T-helper 2 cell treated with Interferon-gamma antibody and Interleukin-4, amounts not matched to agents 5 μg/mL and 100 μg/mL, for 36 hours (primary cell): ENCODE results near the gene SUMO3.
A peak's percentile ranks its signal among the peaks of the same experiment; 100 is the strongest.

Source experiments
- DNase-seq: peaks from one replicate; pipeline ENCODE4 v3.0.0; 2021; ENCODE audit warnings: low spot score
- H3K27ac Mint-ChIP-seq: one replicate; pipeline ENCODE4 v1.8.0; 2021; ENCODE audit warnings: mild to moderate bottlenecking, mixed read lengths
- H3K27me3 Mint-ChIP-seq: one replicate; pipeline ENCODE4 v1.8.0; 2021; ENCODE audit warnings: low read depth, mixed read lengths
- H3K36me3 Mint-ChIP-seq: one replicate; pipeline ENCODE4 v1.8.0; 2021; ENCODE audit warnings: low read depth, mixed read lengths
- H3K4me1 Mint-ChIP-seq: one replicate; pipeline ENCODE4 v1.8.0; 2021; ENCODE audit warnings: low read depth, mixed read lengths
- H3K4me3 Mint-ChIP-seq: one replicate; pipeline ENCODE4 v1.8.0; 2022; ENCODE audit warnings: mild to moderate bottlenecking, moderate library complexity, mixed read lengths
- H3K9me3 Mint-ChIP-seq: one replicate; pipeline ENCODE4 v1.8.0; 2021; ENCODE audit warnings: mixed read lengths

The SUMO3 gene

GRCh38 chr21:44829507-44830092, 11.7 kb upstream of the SUMO3 start:
- Mint-ChIP-seq H3K27ac (no peak overlapping the region), H3K4me1 (peaks cover 8% of the 10 kb centered on the region), H3K27me3 (peaks cover 21% of the 10 kb centered on the region), H3K4me3 (no peak overlapping the region), H3K36me3 (peaks cover 3% of the 10 kb centered on the region), H3K9me3 (peaks cover 27% of the 10 kb centered on the region)
- DNase-seq, result no peak

DNA sequence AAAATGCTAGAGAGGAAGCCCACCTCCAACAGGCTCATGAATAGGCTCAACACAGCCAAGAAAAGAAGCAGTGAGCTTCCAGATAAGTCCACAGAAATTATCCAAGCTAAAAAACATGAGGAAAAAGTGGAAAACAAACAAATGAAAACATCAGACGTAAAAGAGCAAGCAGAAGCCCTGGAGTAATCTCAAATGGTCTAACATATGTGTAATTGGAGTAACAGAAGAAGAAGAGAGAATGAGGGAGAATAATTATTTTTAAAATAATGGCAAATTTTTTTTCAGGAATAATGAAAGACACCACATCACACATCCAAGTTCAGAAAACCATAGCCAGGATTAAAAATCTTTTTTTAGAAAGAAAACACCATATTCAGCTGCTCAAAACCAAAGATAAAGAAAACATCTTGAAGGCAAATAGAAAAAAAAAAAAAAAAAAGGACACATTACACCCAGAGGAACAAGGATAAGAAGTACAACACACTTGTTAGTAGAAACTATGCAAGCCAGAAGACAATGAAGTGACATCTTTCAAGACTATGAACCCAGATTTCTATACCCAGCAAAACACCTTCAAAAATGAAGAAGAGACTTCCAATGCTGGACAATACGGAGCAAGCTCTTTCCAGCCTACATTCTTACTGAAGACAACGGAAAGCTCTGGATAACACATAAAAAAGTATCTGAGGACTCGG, 10.6 kb upstream of the SUMO3 start:
- H3K27me3 Mint-ChIP-seq, result peaks cover 21% of the 10 kb centered on the region
- peaks cover 4% of the 10 kb centered on the region for H3K36me3 Mint-ChIP-seq
- H3K4me3 Mint-ChIP-seq, result no peak overlapping the region
- peaks cover 8% of the 10 kb centered on the region for H3K4me1 Mint-ChIP-seq
- peaks cover 31% of the 10 kb centered on the region for H3K9me3 Mint-ChIP-seq
- no peak overlapping the region for H3K27ac Mint-ChIP-seq
- DNase-seq, result no peak

- Mint-ChIP-seq H3K4me3 (no peak overlapping the region), H3K9me3 (peaks cover 50% of the 10 kb centered on the region), H3K36me3 (peaks cover 2% of the 10 kb centered on the region), H3K4me1 (no peaks in the 10 kb centered on the region), H3K27me3 (peaks cover 13% of the 10 kb centered on the region), H3K27ac (no peak overlapping the region)
- no peak for DNase-seq
These were observed 5.4 kb upstream of the SUMO3 start for GRCh38 chr21:44823179-44823660.

DNA sequence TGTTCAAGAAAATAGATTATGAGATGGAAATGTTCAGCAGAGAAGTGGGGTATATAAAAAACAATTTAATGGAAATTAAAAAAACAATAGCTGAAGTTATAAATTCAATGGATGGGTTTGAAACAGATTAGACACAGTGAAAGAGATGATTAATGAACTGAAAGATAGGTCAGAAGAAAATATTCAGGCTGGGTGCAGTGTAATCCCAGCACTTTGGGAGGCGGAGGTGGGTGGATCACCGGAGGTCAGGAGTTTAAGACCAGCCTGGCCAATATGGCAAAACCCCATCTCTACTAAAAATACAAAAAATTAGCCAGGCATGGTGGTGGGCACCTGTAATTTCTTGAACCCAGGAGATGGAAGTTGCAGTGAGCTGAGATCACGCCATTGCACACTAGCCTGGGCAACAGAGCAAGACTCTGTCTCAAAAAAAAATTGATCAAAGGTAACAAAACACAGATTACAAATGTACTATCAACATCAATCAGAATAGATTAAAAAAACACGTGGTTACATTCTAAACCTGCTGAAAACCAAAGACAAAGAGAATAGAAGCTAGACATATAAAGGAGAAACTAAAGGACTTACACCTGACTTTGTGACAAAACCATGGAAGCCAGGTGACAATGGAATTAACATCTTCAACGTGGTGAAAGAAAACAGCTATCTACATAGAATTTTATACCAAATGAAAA, 4.8 kb upstream of the SUMO3 start:
- no peak for DNase-seq
- peaks cover 2% of the 10 kb centered on the region for H3K36me3 Mint-ChIP-seq
- peaks cover 44% of the 10 kb centered on the region for H3K9me3 Mint-ChIP-seq
- peaks cover 9% of the 10 kb centered on the region for H3K27me3 Mint-ChIP-seq
- H3K4me3 Mint-ChIP-seq, result no peak overlapping the region
- H3K4me1 Mint-ChIP-seq, result no peaks in the 10 kb centered on the region
- H3K27ac Mint-ChIP-seq, result no peak overlapping the region

- Mint-ChIP-seq H3K9me3 (peaks cover 32% of the 10 kb centered on the region), H3K27ac (no peak overlapping the region), H3K4me1 (peaks cover 4% of the 10 kb centered on the region), H3K27me3 (no peaks in the 10 kb centered on the region), H3K36me3 (peaks cover 3% of the 10 kb centered on the region), H3K4me3 (no peak overlapping the region)
- DNase-seq, result no peak
These were observed 3.0 kb upstream of the SUMO3 start for GRCh38 chr21:44820851-44821250.

GRCh38 chr21:44819283-44820243, 1.7 kb upstream of the SUMO3 start:
- no peak for DNase-seq
- Mint-ChIP-seq H3K36me3 (peaks cover 4% of the 10 kb centered on the region), H3K27ac (peak overlapping the region; percentile 67), H3K9me3 (peaks cover 32% of the 10 kb centered on the region), H3K4me3 (peak overlapping the region; percentile 49), H3K27me3 (no peaks in the 10 kb centered on the region), H3K4me1 (peaks cover 5% of the 10 kb centered on the region)

GRCh38 chr21:44818640-44819011, 764 bp upstream of the SUMO3 start:
- DNase-seq, result no peak
- Mint-ChIP-seq H3K36me3 (peaks cover 2% of the 10 kb centered on the region), H3K27me3 (no peaks in the 10 kb centered on the region), H3K4me3 (peak overlapping the region; percentile 49), H3K9me3 (peaks cover 29% of the 10 kb centered on the region), H3K4me1 (peaks cover 5% of the 10 kb centered on the region), H3K27ac (peak overlapping the region; percentile 67)

DNA sequence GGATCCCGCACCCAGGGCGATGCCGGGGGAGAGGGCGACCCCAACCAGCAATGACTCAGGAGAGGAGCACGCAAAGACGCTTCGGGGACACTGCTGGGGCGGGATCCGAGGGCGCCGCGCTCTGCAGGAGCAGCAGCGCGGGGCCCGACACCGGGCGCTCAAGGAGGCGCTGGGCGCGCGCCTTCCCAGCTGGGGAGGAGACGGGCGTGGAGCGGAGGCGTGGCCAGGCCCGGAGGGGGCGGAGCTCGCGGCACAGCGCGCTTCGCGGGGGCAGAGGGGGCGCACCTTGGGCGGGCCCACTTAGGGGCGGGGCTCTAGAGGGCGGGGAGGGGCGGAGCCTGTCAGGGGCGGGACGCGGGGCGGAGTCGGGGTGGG, 369 bp downstream of the SUMO3 start:
- Mint-ChIP-seq H3K4me3 (peak overlapping the region; percentile 75), H3K27me3 (no peaks in the 10 kb centered on the region), H3K27ac (no peak overlapping the region), H3K4me1 (peaks cover 9% of the 10 kb centered on the region), H3K36me3 (peaks cover 4% of the 10 kb centered on the region), H3K9me3 (peaks cover 18% of the 10 kb centered on the region)
- DNase-seq, result peak; percentile 88

- Mint-ChIP-seq H3K4me3 (peak overlapping the region; percentile 82), H3K36me3 (peaks cover 4% of the 10 kb centered on the region), H3K27me3 (no peaks in the 10 kb centered on the region), H3K27ac (peak overlapping the region; percentile 80), H3K4me1 (peaks cover 9% of the 10 kb centered on the region), H3K9me3 (peaks cover 12% of the 10 kb centered on the region)
- DNase-seq, result no peak
These were observed 929 bp downstream of the SUMO3 start for GRCh38 chr21:44816761-44817505.

- peak overlapping the region; percentile 80 for H3K27ac Mint-ChIP-seq
- no peak for DNase-seq
- H3K4me3 Mint-ChIP-seq, result peak overlapping the region; percentile 82
- peaks cover 10% of the 10 kb centered on the region for H3K9me3 Mint-ChIP-seq
- H3K27me3 Mint-ChIP-seq, result no peaks in the 10 kb centered on the region
- peaks cover 5% of the 10 kb centered on the region for H3K36me3 Mint-ChIP-seq
- peaks cover 9% of the 10 kb centered on the region for H3K4me1 Mint-ChIP-seq
These were observed 1.8 kb downstream of the SUMO3 start for GRCh38 chr21:44815852-44816628.

- H3K36me3 Mint-ChIP-seq, result peaks cover 9% of the 10 kb centered on the region
- peaks cover 11% of the 10 kb centered on the region for H3K4me1 Mint-ChIP-seq
- peaks cover 7% of the 10 kb centered on the region for H3K9me3 Mint-ChIP-seq
- no peak for DNase-seq
- peak overlapping the region; percentile 5 for H3K4me3 Mint-ChIP-seq
- H3K27me3 Mint-ChIP-seq, result no peaks in the 10 kb centered on the region
- no peak overlapping the region for H3K27ac Mint-ChIP-seq
These were observed 2.6 kb downstream of the SUMO3 start for GRCh38 chr21:44815225-44815624.

GRCh38 chr21:44814498-44815023, 3.3 kb downstream of the SUMO3 start:
- Mint-ChIP-seq H3K9me3 (peaks cover under 1% of the 10 kb centered on the region), H3K4me3 (no peak overlapping the region), H3K27me3 (no peaks in the 10 kb centered on the region), H3K36me3 (peaks cover 13% of the 10 kb centered on the region), H3K4me1 (peaks cover 14% of the 10 kb centered on the region), H3K27ac (no peak overlapping the region)
- DNase-seq, result no peak
